Measurements from ENCODE around the gene NUDT1. TPM values are rescaled to one million over a fixed set of nuclear protein-coding genes. Genes with fewer than 3 reads are reported as not detected.

The NUDT1 gene
- total RNA-seq, 6 donors from 2014 or later: 6.3 to 23.2 (median 13.9) TPM

GRCh38 chr7:2199956-2200583 is 42.0 kb upstream of the NUDT1 start:
- H3K4me3 ChIP-seq: no peak overlapping the region

GRCh38 chr7:2200584-2200980 is 41.4 kb upstream of the NUDT1 start:
- DNase-seq (peak; percentile 15 to 53), ATAC-seq (ENCODE audit: low FRiP score in 2 of 2) (no peak)
- no peaks in the 10 kb centered on the region for H3K27me3 ChIP-seq
- H3K4me1 ChIP-seq: peaks cover 0 to 14% (median 3%) of the 10 kb centered on the region in 4 donors
- peaks cover 0 to 42% (median 22%) of the 10 kb centered on the region in 4 donors for H3K36me3 ChIP-seq
- 92 to 95% methylated on average over 11 to 18 of the region's 18 CpGs for WGBS, 2 donors
- H3K4me3 ChIP-seq: no peak overlapping the region
- TF ChIP-seq EP300 (IDR thresholded peaks at IDR 0.05) (no peak), POLR2A (IDR thresholded peaks at IDR 0.05) (no peak), CTCF (IDR thresholded peaks at IDR 0.05) (no peak)
- H3K27ac ChIP-seq: no peak overlapping the region
- H3K9me3 ChIP-seq: no peaks in the 10 kb centered on the region

More at GRCh38 chr7:2199956-2200583, 42.0 kb upstream of the NUDT1 start:
- H3K27me3 ChIP-seq: no peaks in the 10 kb centered on the region
- no peaks in the 10 kb centered on the region for H3K9me3 ChIP-seq
- peaks cover 0 to 47% (median 23%) of the 10 kb centered on the region in 4 donors for H3K36me3 ChIP-seq
- ATAC-seq (ENCODE audit: low FRiP score in 2 of 2) (no peak), DNase-seq (peak; percentile 13 to 75)
- 93 to 97% methylated on average over 21 to 25 of the region's 25 CpGs for WGBS, 2 donors
- no peak for TF ChIP-seq CTCF (IDR thresholded peaks at IDR 0.05)
- TF ChIP-seq POLR2AphosphoS5 (IDR thresholded peaks at IDR 0.05): no peak
- no peak for TF ChIP-seq POLR2A (IDR thresholded peaks at IDR 0.05)
- TF ChIP-seq EP300 (IDR thresholded peaks at IDR 0.05): no peak
- peaks cover 0 to 14% (median 3%) of the 10 kb centered on the region in 4 donors for H3K4me1 ChIP-seq
- H3K27ac ChIP-seq: no peak overlapping the region

GRCh38 chr7:2201128-2201527 is 40.9 kb upstream of the NUDT1 start:
- DNase-seq: peak in 1 of 2 donors; percentile 35
- H3K9me3 ChIP-seq: no peaks in the 10 kb centered on the region
- H3K36me3 ChIP-seq: peaks cover 0 to 36% (median 18%) of the 10 kb centered on the region in 4 donors
- ATAC-seq (ENCODE audit: low FRiP score in 2 of 2): no peak
- no peaks in the 10 kb centered on the region for H3K27me3 ChIP-seq
- peaks cover 0 to 13% (median 3%) of the 10 kb centered on the region in 4 donors for H3K4me1 ChIP-seq
- H3K27ac ChIP-seq: no peak overlapping the region
- WGBS, 2 donors: 97 to 98% methylated on average over 7 to 10 of the region's 10 CpGs
- no peak overlapping the region for H3K4me3 ChIP-seq
- TF ChIP-seq CTCF (IDR thresholded peaks at IDR 0.05): no peak
- no peak for TF ChIP-seq POLR2AphosphoS5 (IDR thresholded peaks at IDR 0.05)
- no peak for TF ChIP-seq EP300 (IDR thresholded peaks at IDR 0.05)
- no peak for TF ChIP-seq POLR2A (IDR thresholded peaks at IDR 0.05)

- H3K36me3 ChIP-seq: peaks cover 0 to 31% (median 18%) of the 10 kb centered on the region in 4 donors
- WGBS, 2 donors: 92% methylated on average over 26 to 31 of the region's 31 CpGs
- ATAC-seq (ENCODE audit: low FRiP score in 2 of 2) (peak in 1 of 2 donors; percentile 12), DNase-seq (peak; percentile 7 to 55)
- no peak for TF ChIP-seq CTCF (IDR thresholded peaks at IDR 0.05)
- no peak for TF ChIP-seq POLR2A (IDR thresholded peaks at IDR 0.05)
- TF ChIP-seq POLR2AphosphoS5 (IDR thresholded peaks at IDR 0.05): no peak
- no peak for TF ChIP-seq EP300 (IDR thresholded peaks at IDR 0.05)
- peaks cover 0 to 9% (median 3%) of the 10 kb centered on the region in 4 donors for H3K4me1 ChIP-seq
- no peak overlapping the region for H3K27ac ChIP-seq
- no peak overlapping the region for H3K4me3 ChIP-seq
- H3K27me3 ChIP-seq: no peaks in the 10 kb centered on the region
- no peaks in the 10 kb centered on the region for H3K9me3 ChIP-seq
Observed at GRCh38 chr7:2201686-2202360, 40.2 kb upstream of the NUDT1 start.

Measured in upper lobe of left lung (tissue), 6 donors.